Ovary (tissue), 9 donors: Measurements from ENCODE around the gene CAPRIN1. TPM values are rescaled to one million over a fixed set of nuclear protein-coding genes. Genes with fewer than 3 reads are reported as not detected.

Experiments
- DNase-seq, 5 donors: peaks; one replicate each; pipeline ENCODE4 v3.0.0-alpha.2; 2019 to 2020
- H3K27ac ChIP-seq, 2 donors: fragments of 200-600 bp; one replicate each; pipeline versions ENCODE4 v1.5.1 to v1.8.0; 2019 to 2022
- H3K27me3 ChIP-seq: fragments of 200-600 bp; one replicate; pipeline ENCODE4 v1.8.0; 2022
- H3K36me3 ChIP-seq: fragments of 200-600 bp; sonication (generic); one replicate; pipeline ENCODE4 v1.5.1; 2019
- H3K4me1 ChIP-seq: one replicate; pipeline ENCODE4 v1.8.1; 2013; ENCODE audit warnings: mild to moderate bottlenecking, moderate library complexity; ENCODE audit not compliant: insufficient read depth
- H3K4me3 ChIP-seq: fragments of 200-600 bp; sonication (generic); one replicate; pipeline ENCODE4 v1.5.1; 2017
- H3K9me3 ChIP-seq, 2 donors: fragments of 200-600 bp in 1 of 2; sonication (generic) in 1 of 2; one replicate each; pipeline versions ENCODE4 v1.5.1 to v1.8.1; 2013 to 2019; ENCODE audit warnings: mild to moderate bottlenecking in 1 of 2, moderate library complexity in 1 of 2
- EP300 ChIP-seq: sonication (generic); formaldehyde crosslinking; IDR thresholded peaks from one replicate; pipeline ENCODE4 v1.6.1; 2017; ENCODE audit warnings: antibody characterized with exemption
- POLR2A ChIP-seq: fragments of 450-650 bp; IDR thresholded peaks from one replicate; pipeline ENCODE4 v1.6.1; 2017; ENCODE audit warnings: antibody characterized with exemption, mild to moderate bottlenecking, moderate library complexity
- WGBS, 3 donors: extraction: QIAGEN DNeasy Blood & Tissue Kit in 1 of 3; methylation state at CpG; one replicate each; pipeline versions ENCODE4 v1.1.5 to v1.1.7; 2013 to 2017; 5-methylcytosine and 5-hydroxymethylcytosine counted together
- intact Hi-C, 4 donors: fragments of 100-400 bp; cut with DNase I; formaldehyde crosslinking; loops; one replicate each; pipeline versions ENCODE4 v1.11.0 to v1.15.1; 2022 to 2023
- polyA plus RNA-seq, 2 donors: library from polyadenylated mRNA; stranded (reverse); fragments of 200-250 nt in 1 of 2; fragments of 350-450 nt in 1 of 2; fragmentation: Illumina TruSeq in 1 of 2; extraction: RNeasy Lipid Tissue Mini Kit (QIAGEN cat#74804) in 1 of 2; gene quantifications; one replicate each; pipeline ENCODE4 v1.2.3, GENCODE V29; 2013 to 2014
- total RNA-seq, 7 donors: library from RNA; depleted of rRNA in 2 of 7; stranded (reverse); fragments of >200 nt in 2 of 7; fragmentation: NEBNext Ultra II Directional in 3 of 7; extraction: Animal tissue kit (Norgen Biotek cat#: 25700) in 3 of 7; gene quantifications; one replicate each; pipeline versions ENCODE4 v1.1.0 to v1.2.4, GENCODE V29; 2016 to 2023
- TF ChIP-seq, protein P1 (sequence below), 3 donors: fragments of 450-650 bp in 2 of 3; fragments of 200-600 bp in 1 of 3; IDR thresholded peaks; one replicate each; pipeline versions ENCODE4 v1.5.1 to v1.8.0; 2016 to 2022; ENCODE audit warnings: antibody characterized with exemption in 3 of 3, mild to moderate bottlenecking in 1 of 3
- donor health status: DM: no; HTN: no; CAD: no; lungs with moderate emphysema.
- donor health status: DM: no; HTN: no; CAD: no.
- donor health status: Bipolar disorder and iron deficiency.
- donor health status: DM: yes; HTN: yes; CAD: no.
- donor health status: DM: no; HTN: no; CAD: no.
- donor health status: DM: yes; HTN: yes; CAD: no.

Gene CAPRIN1
- total and polyA plus RNA-seq, 9 donors = 74.2 to 214 (median 160) TPM

DNA sequence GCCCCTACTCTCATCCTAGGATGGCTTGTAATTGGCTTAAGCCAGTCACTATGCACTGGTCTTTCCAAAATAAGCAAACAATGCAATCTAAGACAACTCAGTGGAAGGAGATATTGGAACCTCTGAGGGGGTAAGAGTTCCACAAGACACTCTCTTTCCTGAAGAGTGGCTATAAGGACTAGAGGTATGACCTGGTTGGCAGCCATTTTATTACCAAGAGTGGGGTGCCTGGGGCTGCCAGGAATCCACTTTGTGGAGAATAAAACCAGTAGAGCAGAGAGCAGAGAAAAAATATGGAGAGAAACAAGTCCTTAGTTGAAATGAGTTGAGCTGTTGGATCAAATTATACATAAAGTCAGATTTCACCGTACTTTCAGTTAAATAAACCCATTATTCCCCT, 38.8 kb upstream of the CAPRIN1 start:
- Histone ChIP-seq H3K9me3 (no peaks in the 10 kb centered on the region), H3K4me1 (no peaks in the 10 kb centered on the region), H3K27me3 (no peaks in the 10 kb centered on the region), H3K27ac (no peak overlapping the region), H3K36me3 (no peaks in the 10 kb centered on the region), H3K4me3 (no peak overlapping the region)
- TF ChIP-seq EP300 = no peak
- TF ChIP-seq, protein P1, sequence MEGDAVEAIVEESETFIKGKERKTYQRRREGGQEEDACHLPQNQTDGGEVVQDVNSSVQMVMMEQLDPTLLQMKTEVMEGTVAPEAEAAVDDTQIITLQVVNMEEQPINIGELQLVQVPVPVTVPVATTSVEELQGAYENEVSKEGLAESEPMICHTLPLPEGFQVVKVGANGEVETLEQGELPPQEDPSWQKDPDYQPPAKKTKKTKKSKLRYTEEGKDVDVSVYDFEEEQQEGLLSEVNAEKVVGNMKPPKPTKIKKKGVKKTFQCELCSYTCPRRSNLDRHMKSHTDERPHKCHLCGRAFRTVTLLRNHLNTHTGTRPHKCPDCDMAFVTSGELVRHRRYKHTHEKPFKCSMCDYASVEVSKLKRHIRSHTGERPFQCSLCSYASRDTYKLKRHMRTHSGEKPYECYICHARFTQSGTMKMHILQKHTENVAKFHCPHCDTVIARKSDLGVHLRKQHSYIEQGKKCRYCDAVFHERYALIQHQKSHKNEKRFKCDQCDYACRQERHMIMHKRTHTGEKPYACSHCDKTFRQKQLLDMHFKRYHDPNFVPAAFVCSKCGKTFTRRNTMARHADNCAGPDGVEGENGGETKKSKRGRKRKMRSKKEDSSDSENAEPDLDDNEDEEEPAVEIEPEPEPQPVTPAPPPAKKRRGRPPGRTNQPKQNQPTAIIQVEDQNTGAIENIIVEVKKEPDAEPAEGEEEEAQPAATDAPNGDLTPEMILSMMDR (IDR thresholded peaks at IDR 0.05) = no peak
- TF ChIP-seq POLR2A = no peak
- DNase-seq = no peak
- WGBS, 3 donors = 93 to 97% (median 94%) methylated on average over 1 of the region's 1 CpG
- intact Hi-C loops = no loop called here

DNA sequence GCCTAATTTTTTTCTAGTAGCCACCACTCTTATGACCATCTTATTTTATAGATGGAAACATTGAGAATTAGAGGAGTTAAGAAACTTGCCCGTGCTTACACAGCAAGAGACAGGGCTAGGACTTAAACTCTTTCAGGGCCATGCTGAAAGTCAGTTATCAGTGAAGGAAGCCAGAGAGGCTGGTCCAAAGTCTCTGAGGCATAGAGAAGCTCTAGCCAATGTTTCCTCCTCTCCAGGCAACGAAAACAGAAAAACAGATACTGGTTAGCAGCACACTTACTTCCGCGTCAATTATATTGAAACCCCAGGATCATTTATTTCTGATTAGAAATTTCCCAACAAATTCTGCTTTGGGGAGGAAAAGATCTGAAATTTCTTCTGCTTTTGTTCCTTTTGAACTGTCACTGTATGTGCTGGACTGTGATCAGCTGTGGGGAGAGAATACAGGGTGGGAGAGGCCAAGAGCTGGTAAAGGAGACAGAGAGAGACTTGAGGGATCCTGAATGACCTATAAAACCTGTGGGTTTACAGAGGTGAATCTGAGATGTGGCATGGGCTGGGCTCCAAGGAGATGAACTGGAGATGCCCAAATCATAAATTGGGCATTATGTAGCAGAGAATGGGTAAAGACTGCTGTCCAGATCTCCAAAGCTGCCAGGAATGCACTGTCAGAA, 37.5 kb upstream of the CAPRIN1 start:
- no peak for DNase-seq
- Histone ChIP-seq H3K4me1 (no peaks in the 10 kb centered on the region), H3K27ac (no peak overlapping the region), H3K36me3 (no peaks in the 10 kb centered on the region), H3K9me3 (no peaks in the 10 kb centered on the region), H3K4me3 (no peak overlapping the region), H3K27me3 (no peaks in the 10 kb centered on the region)
- intact Hi-C loops = no loop called here
- WGBS, 3 donors = 87 to 92% (median 88%) methylated on average over 4 of the region's 4 CpGs
- TF ChIP-seq POLR2A (no peak), EP300 (no peak)
- TF ChIP-seq, protein P1 (IDR thresholded peaks at IDR 0.05) = no peak

- intact Hi-C loops = no loop called here
- Histone ChIP-seq H3K4me1 (no peaks in the 10 kb centered on the region), H3K4me3 (no peak overlapping the region), H3K27ac (no peak overlapping the region), H3K36me3 (no peaks in the 10 kb centered on the region), H3K27me3 (no peaks in the 10 kb centered on the region), H3K9me3 (no peaks in the 10 kb centered on the region)
- TF ChIP-seq POLR2A = no peak
- TF ChIP-seq, protein P1 (IDR thresholded peaks at IDR 0.05) = no peak
- TF ChIP-seq EP300 = no peak
- no peak for DNase-seq
- WGBS, 3 donors = 77 to 90% (median 85%) methylated on average over 3 of the region's 3 CpGs
Observed at GRCh38 chr11:34021977-34022735, 29.4 kb upstream of the CAPRIN1 start.

DNA sequence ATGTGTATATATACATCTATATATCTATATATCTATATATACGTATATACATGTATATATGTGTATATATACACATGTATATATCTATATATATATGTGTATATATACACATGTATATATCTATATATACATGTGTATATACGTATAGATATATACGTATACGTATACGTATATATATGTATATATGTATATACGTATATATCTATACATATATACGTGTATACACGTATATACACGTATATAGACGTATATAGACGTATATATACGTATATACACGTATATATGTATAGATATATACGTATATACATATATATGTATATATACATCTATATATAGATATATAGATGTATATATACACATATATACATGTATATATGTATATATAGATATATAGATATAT, 25.1 kb upstream of the CAPRIN1 start:
- Histone ChIP-seq H3K4me3 (no peak overlapping the region), H3K4me1 (no peaks in the 10 kb centered on the region), H3K9me3 (no peaks in the 10 kb centered on the region), H3K27me3 (no peaks in the 10 kb centered on the region), H3K27ac (no peak overlapping the region), H3K36me3 (no peaks in the 10 kb centered on the region)
- whole genome bisulfite sequencing, 3 donors = 85 to 89% (median 86%) methylated on average over 14 of the region's 14 CpGs
- intact Hi-C loops = no loop called here
- DNase-seq = no peak
- no peak for TF ChIP-seq POLR2A
- TF ChIP-seq EP300 = no peak
